ENCODE results near the gene MIXL1. TPM values are rescaled to one million over a fixed set of nuclear protein-coding genes. Genes with fewer than 3 reads are reported as not detected.

MIXL1 gene
- total RNA-seq, 1 experiment from 2014 or later: not detected

DNA sequence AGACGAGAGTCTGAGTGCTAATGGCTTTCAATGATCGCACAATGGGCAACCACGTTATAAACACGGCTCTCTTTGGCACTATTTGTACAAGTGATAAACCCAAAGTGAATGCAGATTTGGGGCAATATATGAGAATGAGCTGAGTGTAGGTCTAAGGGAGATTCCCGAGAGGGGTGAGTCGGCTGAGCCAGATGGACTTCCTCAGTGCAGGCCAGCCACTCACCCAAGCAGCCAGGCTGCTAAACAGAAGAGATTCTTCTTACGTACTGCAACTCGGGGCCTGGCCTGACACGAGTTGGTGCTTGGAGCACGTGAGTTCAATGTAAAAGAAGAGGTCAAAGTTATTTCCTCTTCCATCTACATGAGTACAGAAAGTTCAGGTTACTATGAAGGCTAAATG, 6.2 kb upstream of the MIXL1 start:
- intact Hi-C loops (cut with micrococcal nuclease): no loop called here
- Mint-ChIP-seq H3K9me3 (ENCODE audit: unreplicated experiment) (no peaks in the 10 kb centered on the region), H3K27me3 (ENCODE audit: insufficient read depth, unreplicated experiment) (no peaks in the 10 kb centered on the region), H3K4me1 (ENCODE audit: insufficient read depth, unreplicated experiment) (no peaks in the 10 kb centered on the region), H3K4me3 (ENCODE audit: unreplicated experiment) (no peak overlapping the region), H3K27ac (ENCODE audit: low read depth, unreplicated experiment) (no peak overlapping the region), H3K36me3 (ENCODE audit: insufficient read depth, unreplicated experiment) (no peaks in the 10 kb centered on the region)
- BruUV-seq (replicated peaks): no TSS peak
- DNase-seq (ENCODE audit: unreplicated experiment): no peak
- CTCF ChIA-PET: interaction anchor here (0.5 to 3.2 kb wide), 4 partner anchors 20 to 116 kb away, joined by 3 to 20 read pairs (median 6); no protein-coding TSS in a partner anchor
- TF ChIP-seq, protein P1, sequence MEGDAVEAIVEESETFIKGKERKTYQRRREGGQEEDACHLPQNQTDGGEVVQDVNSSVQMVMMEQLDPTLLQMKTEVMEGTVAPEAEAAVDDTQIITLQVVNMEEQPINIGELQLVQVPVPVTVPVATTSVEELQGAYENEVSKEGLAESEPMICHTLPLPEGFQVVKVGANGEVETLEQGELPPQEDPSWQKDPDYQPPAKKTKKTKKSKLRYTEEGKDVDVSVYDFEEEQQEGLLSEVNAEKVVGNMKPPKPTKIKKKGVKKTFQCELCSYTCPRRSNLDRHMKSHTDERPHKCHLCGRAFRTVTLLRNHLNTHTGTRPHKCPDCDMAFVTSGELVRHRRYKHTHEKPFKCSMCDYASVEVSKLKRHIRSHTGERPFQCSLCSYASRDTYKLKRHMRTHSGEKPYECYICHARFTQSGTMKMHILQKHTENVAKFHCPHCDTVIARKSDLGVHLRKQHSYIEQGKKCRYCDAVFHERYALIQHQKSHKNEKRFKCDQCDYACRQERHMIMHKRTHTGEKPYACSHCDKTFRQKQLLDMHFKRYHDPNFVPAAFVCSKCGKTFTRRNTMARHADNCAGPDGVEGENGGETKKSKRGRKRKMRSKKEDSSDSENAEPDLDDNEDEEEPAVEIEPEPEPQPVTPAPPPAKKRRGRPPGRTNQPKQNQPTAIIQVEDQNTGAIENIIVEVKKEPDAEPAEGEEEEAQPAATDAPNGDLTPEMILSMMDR (IDR thresholded peaks at IDR 0.05; ENCODE audit: unreplicated experiment): no peak
- POLR2A ChIA-PET: no interaction called here

GRCh38 chr1:226220473-226221189, 2.8 kb upstream of the MIXL1 start:
- Mint-ChIP-seq H3K27me3 (ENCODE audit: insufficient read depth, unreplicated experiment) (no peaks in the 10 kb centered on the region), H3K4me1 (ENCODE audit: insufficient read depth, unreplicated experiment) (no peaks in the 10 kb centered on the region), H3K4me3 (ENCODE audit: unreplicated experiment) (no peak overlapping the region), H3K36me3 (ENCODE audit: insufficient read depth, unreplicated experiment) (no peaks in the 10 kb centered on the region), H3K9me3 (ENCODE audit: unreplicated experiment) (no peaks in the 10 kb centered on the region), H3K27ac (ENCODE audit: low read depth, unreplicated experiment) (no peak overlapping the region)
- intact Hi-C loops (cut with micrococcal nuclease): no loop called here
- TF ChIP-seq, protein P1 (IDR thresholded peaks at IDR 0.05; ENCODE audit: unreplicated experiment): no peak
- CTCF ChIA-PET: interaction anchor here (0.6 to 0.9 kb wide), 3 partner anchors 26 to 1324 kb away, joined by 3 to 4 read pairs (median 3); no protein-coding TSS in a partner anchor
- POLR2A ChIA-PET: no interaction called here
- BruUV-seq (replicated peaks): no TSS peak
- DNase-seq (ENCODE audit: unreplicated experiment): no peak

DNA sequence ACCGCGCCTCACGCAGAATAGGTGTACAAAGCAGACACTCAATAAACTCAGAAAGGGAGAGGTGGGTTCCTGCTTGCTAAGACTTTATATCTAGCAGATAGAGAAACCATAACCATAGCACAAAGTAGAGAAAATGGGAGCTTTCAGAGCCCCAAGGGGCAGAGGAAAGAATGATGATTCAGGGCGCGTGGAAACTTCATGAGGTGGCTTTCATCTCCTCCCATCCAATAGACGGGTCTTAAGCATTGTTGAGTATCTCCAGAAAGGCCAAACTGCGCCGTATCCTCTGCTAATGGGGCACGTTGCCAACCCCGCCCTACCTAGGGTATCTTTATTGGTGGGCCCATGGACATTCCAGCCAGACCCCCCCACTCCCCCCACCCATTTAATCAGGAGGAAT, 778 bp upstream of the MIXL1 start:
- intact Hi-C loops (cut with micrococcal nuclease): no loop called here
- Mint-ChIP-seq H3K4me3 (ENCODE audit: unreplicated experiment) (no peak overlapping the region), H3K4me1 (ENCODE audit: insufficient read depth, unreplicated experiment) (no peaks in the 10 kb centered on the region), H3K36me3 (ENCODE audit: insufficient read depth, unreplicated experiment) (no peaks in the 10 kb centered on the region), H3K27me3 (ENCODE audit: insufficient read depth, unreplicated experiment) (no peaks in the 10 kb centered on the region), H3K27ac (ENCODE audit: low read depth, unreplicated experiment) (no peak overlapping the region), H3K9me3 (ENCODE audit: unreplicated experiment) (no peaks in the 10 kb centered on the region)
- ChIA-PET POLR2A (no interaction called here), CTCF (interaction anchor here (0.6 to 1.1 kb wide), 4 partner anchors 9 to 234 kb away, joined by 3 to 5 read pairs (median 3); no protein-coding TSS in a partner anchor)
- TF ChIP-seq, protein P1 (IDR thresholded peaks at IDR 0.05; ENCODE audit: unreplicated experiment): no peak
- BruUV-seq (replicated peaks): no TSS peak
- no peak for DNase-seq (ENCODE audit: unreplicated experiment)

DNA sequence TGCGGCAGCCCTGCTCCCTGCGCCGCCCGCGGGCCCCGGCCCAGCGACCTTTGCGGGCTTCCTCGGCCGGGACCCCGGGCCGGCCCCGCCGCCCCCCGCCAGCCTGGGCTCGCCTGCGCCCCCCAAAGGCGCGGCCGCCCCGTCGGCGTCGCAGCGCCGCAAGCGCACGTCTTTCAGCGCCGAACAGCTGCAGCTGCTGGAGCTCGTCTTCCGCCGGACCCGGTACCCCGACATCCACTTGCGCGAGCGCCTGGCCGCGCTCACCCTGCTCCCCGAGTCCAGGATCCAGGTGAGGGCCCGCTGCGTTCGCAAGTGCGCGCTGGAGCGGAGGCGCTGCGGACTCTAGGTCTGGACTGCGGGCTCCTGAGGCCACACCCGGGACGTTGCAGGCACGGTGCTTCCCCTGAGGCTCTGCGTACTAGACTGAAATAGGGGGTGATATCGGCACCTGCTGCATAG, 351 bp downstream of the MIXL1 start:
- no TSS peak for BruUV-seq (replicated peaks)
- DNase-seq (ENCODE audit: unreplicated experiment): no peak
- H3K27me3 Mint-ChIP-seq (ENCODE audit: insufficient read depth, unreplicated experiment): no peaks in the 10 kb centered on the region
- no peaks in the 10 kb centered on the region for H3K9me3 Mint-ChIP-seq (ENCODE audit: unreplicated experiment)
- ChIA-PET POLR2A (no interaction called here), CTCF (interaction anchor here (1.0 to 1.4 kb wide), 2 partner anchors 27 kb away, joined by 4 to 5 read pairs; no protein-coding TSS in a partner anchor)
- no peak overlapping the region for H3K4me3 Mint-ChIP-seq (ENCODE audit: unreplicated experiment)
- intact Hi-C loops (cut with micrococcal nuclease): no loop called here
- H3K27ac Mint-ChIP-seq (ENCODE audit: low read depth, unreplicated experiment): no peak overlapping the region
- H3K4me1 Mint-ChIP-seq (ENCODE audit: insufficient read depth, unreplicated experiment): no peaks in the 10 kb centered on the region
- TF ChIP-seq, protein P1 (IDR thresholded peaks at IDR 0.05; ENCODE audit: unreplicated experiment): no peak
- no peaks in the 10 kb centered on the region for H3K36me3 Mint-ChIP-seq (ENCODE audit: insufficient read depth, unreplicated experiment)
